Spleen (tissue), 11 donors: ENCODE results near the gene ADARB2. TPM values are rescaled to one million over a fixed set of nuclear protein-coding genes. Genes with fewer than 3 reads are reported as not detected.
"Not testable (repeated sequence)": the region's sequence is repeated elsewhere in the genome, so short reads cannot be mapped to it uniquely, and the experiment has no call there.

Experiments
- DNase-seq: peaks from one replicate; pipeline ENCODE4 v3.0.0-alpha.2; 2020
- H3K27ac ChIP-seq, 8 donors: fragments of 200-600 bp; sonication (generic) in 7 of 8; 1 replicate in 4 of 8; 2 replicates in 4 of 8; pipeline versions ENCODE4 v1.5.0 to v1.8.0; 2016 to 2021; ENCODE audit warnings: inconsistent platforms in 4 of 8, mild to moderate bottlenecking in 4 of 8, moderate library complexity in 1 of 8
- H3K27me3 ChIP-seq, 7 donors: fragments of 200-600 bp; sonication (generic) in 6 of 7; replicated peaks in 1 of 7; 1 replicate in 4 of 7; 2 replicates in 3 of 7; pipeline versions ENCODE4 v1.5.0 to v1.8.0; 2016 to 2021; ENCODE audit warnings: inconsistent platforms in 3 of 7, mild to moderate bottlenecking in 1 of 7
- H3K36me3 ChIP-seq, 6 donors: fragments of 200-600 bp; sonication (generic) in 5 of 6; 1 replicate in 4 of 6; 2 replicates in 2 of 6; pipeline versions ENCODE4 v1.5.0 to v1.8.0; 2016 to 2021; ENCODE audit warnings: inconsistent platforms in 2 of 6
- H3K4me1 ChIP-seq, 6 donors: fragments of 200-600 bp; sonication (generic) in 5 of 6; 1 replicate in 3 of 6; 2 replicates in 3 of 6; pipeline versions ENCODE4 v1.5.0 to v1.8.0; 2016 to 2021; ENCODE audit warnings: inconsistent platforms in 3 of 6
- H3K4me3 ChIP-seq, 8 donors: fragments of 200-600 bp; sonication (generic) in 7 of 8; 1 replicate in 4 of 8; 2 replicates in 4 of 8; pipeline versions ENCODE4 v1.5.0 to v1.8.0; 2016 to 2021; ENCODE audit warnings: inconsistent platforms in 4 of 8, mild to moderate bottlenecking in 4 of 8, moderate library complexity in 2 of 8
- H3K9me3 ChIP-seq, 8 donors: fragments of 200-600 bp; sonication (generic) in 7 of 8; 1 replicate in 4 of 8; 2 replicates in 4 of 8; pipeline versions ENCODE4 v1.5.0 to v1.8.0; 2016 to 2021; ENCODE audit warnings: inconsistent platforms in 4 of 8
- POLR2A ChIP-seq, 3 donors: fragments of 450-650 bp; IDR thresholded peaks; one replicate each; pipeline ENCODE4 v1.5.1; 2017; ENCODE audit warnings: antibody characterized with exemption in 3 of 3, mild to moderate bottlenecking in 1 of 3
- POLR2AphosphoS5 ChIP-seq, 3 donors: sonication (generic); formaldehyde crosslinking; IDR thresholded peaks; one replicate each; pipeline ENCODE4 v1.5.1; 2017; ENCODE audit warnings: antibody characterized with exemption in 3 of 3
- WGBS, 5 donors: extraction: QIAGEN DNeasy Blood & Tissue Kit in 3 of 5; methylation state at CpG; one replicate each; pipeline versions ENCODE4 v1.1.5 to v1.1.7; 2013 to 2018; 5-methylcytosine and 5-hydroxymethylcytosine counted together
- intact Hi-C: fragments of 100-400 bp; cut with DNase I; formaldehyde crosslinking; loops from one replicate; pipeline ENCODE4 v1.15.0; 2023; ENCODE audit warnings: low total_unique reads
- polyA plus RNA-seq, 3 donors: library from polyadenylated mRNA; stranded (reverse); fragments of 200-250 nt; gene quantifications; one replicate each; pipeline ENCODE4 v1.2.1, GENCODE V29; 2013
- total RNA-seq, 7 donors: library from RNA; depleted of rRNA in 3 of 7; stranded (reverse); fragments of >200 nt in 3 of 7; fragmentation: NEBNext Ultra II Directional in 4 of 7; extraction: Animal tissue kit (Norgen Biotek cat#: 25700) in 4 of 7; gene quantifications; one replicate each; pipeline versions ENCODE4 v1.1.0 to v1.2.1, GENCODE V29; 2016 to 2021
- TF ChIP-seq, protein P1 (sequence below), 11 experiments: fragments of 200-600 bp in 7 of 11; fragments of 450-650 bp in 4 of 11; sonication (generic) in 4 of 11; IDR thresholded peaks in 8 of 11; conservative IDR thresholded peaks in 3 of 11; 1 replicate in 7 of 11; 2 replicates in 4 of 11; pipeline versions ENCODE4 v1.4.0 to v1.8.0; 2016 to 2021; ENCODE audit warnings: antibody characterized with exemption in 11 of 11, inconsistent platforms in 4 of 11, mild to moderate bottlenecking in 1 of 11
- donor health status: healthy with polysubstance abuse.
- donor health status: DM: no; HTN: no; CAD: no; lungs with moderate emphysema.
- donor health status: DM: no; HTN: no; CAD: no.
- donor health status: Bipolar disorder and iron deficiency.
- donor health status: healthy.
- donor health status: DM: no; HTN: no; CAD: no.
- donor health status: DM: yes; HTN: yes; CAD: no.

Gene ADARB2
- total and polyA plus RNA-seq, 10 donors: 0.05 to 8.1 (median 0.96) TPM

DNA sequence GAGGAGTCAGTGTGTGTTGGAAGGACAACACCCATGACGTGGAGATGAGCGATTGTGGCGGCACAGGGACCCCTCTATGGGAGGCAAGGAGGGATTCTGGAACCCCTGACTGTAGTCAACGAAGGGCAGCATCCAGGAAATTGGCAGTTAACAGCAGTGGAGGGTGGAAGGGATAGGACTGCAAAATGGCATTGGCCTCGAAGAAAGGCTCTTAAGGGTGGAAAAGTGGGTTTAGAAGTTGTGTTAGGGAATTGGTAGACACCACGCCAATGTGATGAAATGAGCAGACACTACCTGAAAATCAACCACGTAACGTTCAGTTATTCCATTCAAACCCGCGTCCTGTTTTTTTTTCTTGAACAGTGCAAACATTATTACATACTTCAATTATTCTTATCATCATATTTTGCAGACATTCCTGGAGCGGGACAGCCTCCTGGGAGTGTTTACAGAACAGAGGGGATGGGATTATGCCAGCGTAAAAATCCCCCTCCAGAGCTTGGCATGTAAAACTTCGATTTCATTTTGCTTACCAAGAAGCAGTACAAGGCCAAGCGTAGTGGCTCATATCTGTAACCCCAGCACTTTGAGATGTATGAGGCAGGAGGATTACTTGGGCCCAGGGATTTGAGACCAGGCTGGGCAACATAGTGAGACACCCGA lies 409.0 kb downstream of the ADARB2 start:
- intact Hi-C loops: no loop called here
- Histone ChIP-seq H3K36me3 (no peaks in the 10 kb centered on the region), H3K4me3 (no peak overlapping the region), H3K27me3 (peaks cover 0 to 11% (median 0%) of the 10 kb centered on the region in 7 donors), H3K9me3 (peaks cover 0 to 4% (median 0%) of the 10 kb centered on the region in 8 donors), H3K4me1 (no peaks in the 10 kb centered on the region), H3K27ac (no peak overlapping the region)
- no peak for DNase-seq
- 84 to 92% (median 89%) methylated on average over 15 of the region's 15 CpGs for WGBS, 5 donors
- TF ChIP-seq, protein P1, sequence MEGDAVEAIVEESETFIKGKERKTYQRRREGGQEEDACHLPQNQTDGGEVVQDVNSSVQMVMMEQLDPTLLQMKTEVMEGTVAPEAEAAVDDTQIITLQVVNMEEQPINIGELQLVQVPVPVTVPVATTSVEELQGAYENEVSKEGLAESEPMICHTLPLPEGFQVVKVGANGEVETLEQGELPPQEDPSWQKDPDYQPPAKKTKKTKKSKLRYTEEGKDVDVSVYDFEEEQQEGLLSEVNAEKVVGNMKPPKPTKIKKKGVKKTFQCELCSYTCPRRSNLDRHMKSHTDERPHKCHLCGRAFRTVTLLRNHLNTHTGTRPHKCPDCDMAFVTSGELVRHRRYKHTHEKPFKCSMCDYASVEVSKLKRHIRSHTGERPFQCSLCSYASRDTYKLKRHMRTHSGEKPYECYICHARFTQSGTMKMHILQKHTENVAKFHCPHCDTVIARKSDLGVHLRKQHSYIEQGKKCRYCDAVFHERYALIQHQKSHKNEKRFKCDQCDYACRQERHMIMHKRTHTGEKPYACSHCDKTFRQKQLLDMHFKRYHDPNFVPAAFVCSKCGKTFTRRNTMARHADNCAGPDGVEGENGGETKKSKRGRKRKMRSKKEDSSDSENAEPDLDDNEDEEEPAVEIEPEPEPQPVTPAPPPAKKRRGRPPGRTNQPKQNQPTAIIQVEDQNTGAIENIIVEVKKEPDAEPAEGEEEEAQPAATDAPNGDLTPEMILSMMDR (IDR thresholded peaks at IDR 0.05 in 8 of 11, conservative IDR thresholded peaks at IDR 0.05 in 3 of 11): no peak
- no peak for TF ChIP-seq POLR2A (IDR thresholded peaks at IDR 0.05)
- no peak for TF ChIP-seq POLR2AphosphoS5 (IDR thresholded peaks at IDR 0.05)

DNA sequence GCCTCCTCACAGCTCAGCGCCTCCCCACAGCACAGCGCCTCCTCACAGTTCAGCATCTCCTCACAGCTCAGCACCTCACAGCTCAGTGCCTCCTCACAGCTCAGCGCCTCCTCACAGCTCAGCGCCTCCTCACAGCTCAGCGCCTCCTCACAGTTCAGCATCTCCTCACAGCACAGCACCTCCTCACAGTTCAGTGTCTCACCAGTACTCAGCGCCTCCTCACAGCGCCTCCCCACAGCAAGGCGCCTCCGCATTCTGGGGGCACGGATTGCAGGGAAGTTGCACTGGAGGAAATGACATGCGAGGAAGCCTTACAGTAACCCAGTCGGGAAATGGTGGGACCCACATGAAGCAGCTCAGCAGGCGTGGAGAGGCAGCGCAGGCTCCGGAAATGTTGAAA lies 409.6 kb downstream of the ADARB2 start:
- Histone ChIP-seq H3K4me1 (no peaks in the 10 kb centered on the region), H3K27me3 (peaks cover 0 to 11% (median 0%) of the 10 kb centered on the region in 7 donors), H3K9me3 (peaks cover 0 to 4% (median 0%) of the 10 kb centered on the region in 8 donors), H3K36me3 (no peaks in the 10 kb centered on the region), H3K4me3 (no peak overlapping the region), H3K27ac (no peak overlapping the region)
- intact Hi-C loops: no loop called here
- 82 to 95% (median 93%) methylated on average over 13 to 15 of the region's 15 CpGs for WGBS, 5 donors
- TF ChIP-seq POLR2AphosphoS5 (IDR thresholded peaks at IDR 0.05) (no peak), POLR2A (IDR thresholded peaks at IDR 0.05) (no peak)
- TF ChIP-seq, protein P1 (IDR thresholded peaks at IDR 0.05 in 8 of 11, conservative IDR thresholded peaks at IDR 0.05 in 3 of 11): no peak
- DNase-seq: no peak

DNA sequence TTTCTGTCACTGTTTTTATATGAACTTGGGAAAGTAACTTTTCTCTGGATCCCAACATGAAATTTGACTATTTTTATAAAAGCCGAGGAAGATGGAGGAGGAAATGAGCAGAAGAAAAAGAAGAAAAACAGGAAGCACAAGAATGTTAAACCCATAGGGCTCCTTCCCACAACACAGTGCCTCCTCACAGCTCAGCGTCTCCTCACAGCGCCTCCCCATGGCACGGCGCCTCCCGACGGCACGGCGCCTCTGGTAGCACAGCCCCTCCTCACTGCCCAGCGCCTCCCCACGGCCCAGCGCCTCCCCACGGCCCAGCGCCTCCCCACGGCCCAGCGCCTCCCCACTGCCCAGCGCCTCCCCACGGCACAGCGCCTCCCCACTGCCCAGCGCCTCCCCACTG lies 410.8 kb downstream of the ADARB2 start:
- intact Hi-C loops, H3K4me3 ChIP-seq, H3K36me3 ChIP-seq, DNase-seq, H3K27ac ChIP-seq, H3K9me3 ChIP-seq, H3K4me1 ChIP-seq: not testable (repeated sequence)
- WGBS, 5 donors: 70 to 89% (median 86%) methylated on average over 9 to 20 of the region's 20 CpGs
- peaks cover 0 to 19% (median 0%) of the 10 kb centered on the region in 7 donors for H3K27me3 ChIP-seq

DNA sequence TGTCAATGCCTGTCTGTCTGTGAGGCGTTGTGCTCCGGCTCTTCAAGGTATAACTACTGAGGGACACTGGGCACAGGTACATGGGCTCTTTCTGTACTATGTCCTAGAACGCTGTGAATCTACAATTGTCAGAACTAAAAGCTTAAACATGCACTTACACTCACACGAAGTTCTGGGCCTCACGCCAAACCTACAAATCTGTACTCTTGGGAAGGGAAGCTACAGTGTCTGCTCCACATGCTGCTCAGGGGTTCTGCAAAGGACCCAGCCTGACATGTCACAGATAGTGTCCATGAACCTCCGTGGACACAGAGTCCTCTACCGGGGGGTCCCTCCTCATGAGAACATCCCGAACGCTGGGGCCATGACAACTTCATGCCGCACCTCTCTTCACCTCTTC lies 412.4 kb downstream of the ADARB2 start:
- H3K4me1 ChIP-seq: no peaks in the 10 kb centered on the region
- DNase-seq: no peak

More for the DNA sequence above, 412.4 kb downstream of the ADARB2 start:
- WGBS, 5 donors: 72 to 93% (median 86%) methylated on average over 10 of the region's 10 CpGs
- intact Hi-C loops: no loop called here
- H3K27me3 ChIP-seq: peaks cover 0 to 27% (median 0%) of the 10 kb centered on the region in 7 donors
- H3K4me3 ChIP-seq: no peak overlapping the region
- H3K27ac ChIP-seq: no peak overlapping the region
- H3K36me3 ChIP-seq: no peaks in the 10 kb centered on the region
- no peak for TF ChIP-seq POLR2AphosphoS5 (IDR thresholded peaks at IDR 0.05)
- TF ChIP-seq, protein P1 (IDR thresholded peaks at IDR 0.05 in 8 of 11, conservative IDR thresholded peaks at IDR 0.05 in 3 of 11): no peak
- TF ChIP-seq POLR2A (IDR thresholded peaks at IDR 0.05): no peak
- H3K9me3 ChIP-seq: peaks cover 0 to 4% (median 0%) of the 10 kb centered on the region in 8 donors
